Measurements from ENCODE around the gene SOCS7. TPM values are rescaled to one million over a fixed set of nuclear protein-coding genes. Genes with fewer than 3 reads are reported as not detected.

The SOCS7 gene
- total RNA-seq, 1 donor from 2014 or later, result 17.8 TPM

DNA sequence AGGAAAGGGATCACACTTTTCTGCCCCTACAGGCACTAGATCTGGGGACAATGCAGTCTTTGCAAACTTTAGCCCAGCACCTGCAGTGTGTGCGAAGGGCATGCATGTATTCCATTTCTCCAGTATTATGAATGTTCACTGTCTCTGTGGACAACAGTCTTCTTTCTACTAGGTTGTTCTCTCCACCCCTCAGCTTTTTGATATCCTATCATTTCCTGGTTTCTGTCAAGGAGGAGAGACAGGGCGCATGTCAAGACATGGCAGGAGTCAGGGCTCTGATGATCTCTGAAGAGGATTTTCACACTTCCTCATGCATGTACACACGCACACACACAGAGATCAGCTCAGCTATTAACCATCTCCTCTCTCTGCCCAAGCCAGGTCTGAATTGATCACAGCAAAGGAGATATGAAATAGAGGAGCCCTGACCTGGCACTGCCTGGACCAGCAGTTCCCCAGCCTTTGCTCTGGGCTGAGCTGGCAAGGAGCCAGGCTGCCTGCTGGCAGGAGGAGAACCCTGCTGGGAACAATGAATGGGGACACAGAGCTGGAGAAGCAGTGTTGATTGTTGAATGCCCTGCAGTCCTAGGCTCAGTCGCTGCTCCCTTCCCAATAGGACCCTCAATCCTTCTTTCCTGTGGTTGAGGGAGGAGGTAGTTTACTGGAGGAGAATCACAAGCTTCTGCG is 10.5 kb upstream of the SOCS7 start:
- no peaks in the 10 kb centered on the region for H3K36me3 Mint-ChIP-seq (ENCODE audit: low read depth)
- H3K4me3 Mint-ChIP-seq (ENCODE audit: unreplicated experiment), result no peak overlapping the region
- TF ChIP-seq, protein P1, sequence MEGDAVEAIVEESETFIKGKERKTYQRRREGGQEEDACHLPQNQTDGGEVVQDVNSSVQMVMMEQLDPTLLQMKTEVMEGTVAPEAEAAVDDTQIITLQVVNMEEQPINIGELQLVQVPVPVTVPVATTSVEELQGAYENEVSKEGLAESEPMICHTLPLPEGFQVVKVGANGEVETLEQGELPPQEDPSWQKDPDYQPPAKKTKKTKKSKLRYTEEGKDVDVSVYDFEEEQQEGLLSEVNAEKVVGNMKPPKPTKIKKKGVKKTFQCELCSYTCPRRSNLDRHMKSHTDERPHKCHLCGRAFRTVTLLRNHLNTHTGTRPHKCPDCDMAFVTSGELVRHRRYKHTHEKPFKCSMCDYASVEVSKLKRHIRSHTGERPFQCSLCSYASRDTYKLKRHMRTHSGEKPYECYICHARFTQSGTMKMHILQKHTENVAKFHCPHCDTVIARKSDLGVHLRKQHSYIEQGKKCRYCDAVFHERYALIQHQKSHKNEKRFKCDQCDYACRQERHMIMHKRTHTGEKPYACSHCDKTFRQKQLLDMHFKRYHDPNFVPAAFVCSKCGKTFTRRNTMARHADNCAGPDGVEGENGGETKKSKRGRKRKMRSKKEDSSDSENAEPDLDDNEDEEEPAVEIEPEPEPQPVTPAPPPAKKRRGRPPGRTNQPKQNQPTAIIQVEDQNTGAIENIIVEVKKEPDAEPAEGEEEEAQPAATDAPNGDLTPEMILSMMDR (IDR thresholded peaks at IDR 0.05), result no peak
- no peak for DNase-seq (ENCODE audit: low spot score)
- no peak overlapping the region for H3K27ac Mint-ChIP-seq (ENCODE audit: unreplicated experiment)
- H3K9me3 Mint-ChIP-seq (ENCODE audit: low read depth), result no peaks in the 10 kb centered on the region
- H3K4me1 Mint-ChIP-seq (ENCODE audit: low read depth), result peaks cover 3% of the 10 kb centered on the region
- peaks cover 8% of the 10 kb centered on the region for H3K27me3 Mint-ChIP-seq (ENCODE audit: low read depth)

- Mint-ChIP-seq H3K27me3 (ENCODE audit: low read depth) (peaks cover 7% of the 10 kb centered on the region), H3K4me1 (ENCODE audit: low read depth) (peaks cover 3% of the 10 kb centered on the region), H3K9me3 (ENCODE audit: low read depth) (no peaks in the 10 kb centered on the region), H3K27ac (ENCODE audit: unreplicated experiment) (no peak overlapping the region), H3K4me3 (ENCODE audit: unreplicated experiment) (no peak overlapping the region), H3K36me3 (ENCODE audit: low read depth) (no peaks in the 10 kb centered on the region)
- TF ChIP-seq, protein P1 (IDR thresholded peaks at IDR 0.05), result no peak
- peak; percentile 70 for DNase-seq (ENCODE audit: low spot score)
Observed at GRCh38 chr17:38342886-38343607, 8.6 kb upstream of the SOCS7 start.

DNA sequence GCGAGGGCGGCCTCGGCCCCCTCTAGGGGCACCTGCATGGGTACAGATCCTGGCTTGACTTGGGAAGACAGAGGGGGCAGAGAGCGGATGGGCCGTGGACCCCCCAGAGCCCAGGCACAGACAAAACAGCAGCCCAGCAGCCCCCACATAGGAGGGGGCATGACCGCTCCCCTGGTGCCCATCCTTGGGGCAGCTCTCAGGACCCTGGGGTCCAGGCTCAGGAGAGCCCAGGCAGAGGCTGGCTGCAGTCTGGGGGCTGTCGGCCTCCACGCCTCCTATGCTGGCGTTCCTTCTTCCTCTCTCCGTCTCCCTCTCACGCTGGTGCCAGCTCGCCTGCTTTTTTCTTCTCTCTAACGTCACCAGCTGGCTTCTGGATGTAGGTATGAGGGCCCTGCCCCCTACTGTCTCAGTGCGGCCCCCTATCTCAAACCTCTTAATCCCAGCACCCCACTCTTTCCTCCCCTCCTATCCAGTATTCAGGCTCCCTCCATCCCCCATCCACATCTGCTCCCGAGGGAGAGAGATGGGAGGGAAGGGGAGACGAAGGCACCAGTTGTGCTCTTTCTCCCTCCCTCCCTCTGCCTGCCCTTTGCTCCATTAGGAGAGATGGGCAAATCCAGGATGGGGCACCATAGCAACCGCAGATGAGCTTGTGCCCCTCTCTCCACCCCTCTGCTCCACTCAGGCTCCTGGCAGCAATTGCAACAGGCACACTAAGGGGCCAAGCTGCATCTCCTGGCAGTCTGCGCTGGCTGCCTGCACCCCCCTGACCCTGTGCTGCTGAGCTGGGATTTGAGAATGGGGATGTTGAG is 7.8 kb upstream of the SOCS7 start, which contains the start of gene GPR179:
GPR179 (minus strand) TSS at position 349 of the 812 bp plus-strand sequence; CDS start at position 182, 167 bp downstream.
- Mint-ChIP-seq H3K9me3 (ENCODE audit: low read depth) (no peaks in the 10 kb centered on the region), H3K4me1 (ENCODE audit: low read depth) (peaks cover 3% of the 10 kb centered on the region), H3K27ac (ENCODE audit: unreplicated experiment) (no peak within 1 kb of the TSS), H3K4me3 (ENCODE audit: unreplicated experiment) (no peak within 1 kb of the TSS), H3K27me3 (ENCODE audit: low read depth) (peaks cover 4% of the 10 kb centered on the region), H3K36me3 (ENCODE audit: low read depth) (no peaks in the 10 kb centered on the region)
- TF ChIP-seq, protein P1 (IDR thresholded peaks at IDR 0.05), result no peak
- DNase-seq (ENCODE audit: low spot score), result peak; percentile 60

- Mint-ChIP-seq H3K9me3 (ENCODE audit: low read depth) (no peaks in the 10 kb centered on the region), H3K27ac (ENCODE audit: unreplicated experiment) (no peak overlapping the region), H3K36me3 (ENCODE audit: low read depth) (no peaks in the 10 kb centered on the region), H3K27me3 (ENCODE audit: low read depth) (peaks cover 3% of the 10 kb centered on the region), H3K4me1 (ENCODE audit: low read depth) (peaks cover 5% of the 10 kb centered on the region), H3K4me3 (ENCODE audit: unreplicated experiment) (no peak overlapping the region)
- no peak for DNase-seq (ENCODE audit: low spot score)
- TF ChIP-seq, protein P1 (IDR thresholded peaks at IDR 0.05), result no peak
Observed at GRCh38 chr17:38344420-38344745, 7.3 kb upstream of the SOCS7 start.

GRCh38 chr17:38345743-38346142 is 5.9 kb upstream of the SOCS7 start:
- Mint-ChIP-seq H3K4me3 (ENCODE audit: unreplicated experiment) (no peak overlapping the region), H3K4me1 (ENCODE audit: low read depth) (peaks cover 5% of the 10 kb centered on the region), H3K27ac (ENCODE audit: unreplicated experiment) (no peak overlapping the region), H3K36me3 (ENCODE audit: low read depth) (no peaks in the 10 kb centered on the region), H3K9me3 (ENCODE audit: low read depth) (no peaks in the 10 kb centered on the region), H3K27me3 (ENCODE audit: low read depth) (peaks cover 3% of the 10 kb centered on the region)
- DNase-seq (ENCODE audit: low spot score), result peak; percentile 51
- TF ChIP-seq, protein P1 (IDR thresholded peaks at IDR 0.05), result no peak

Measured in chondrocyte (in vitro differentiated cells).